ENCODE data around the gene ONECUT3. TPM values are rescaled to one million over a fixed set of nuclear protein-coding genes. Genes with fewer than 3 reads are reported as not detected.
"Not testable (repeated sequence)": the region's sequence is repeated elsewhere in the genome, so short reads cannot be mapped to it uniquely, and the experiment has no call there.

Gene ONECUT3
- polyA plus RNA-seq = not detected

DNA sequence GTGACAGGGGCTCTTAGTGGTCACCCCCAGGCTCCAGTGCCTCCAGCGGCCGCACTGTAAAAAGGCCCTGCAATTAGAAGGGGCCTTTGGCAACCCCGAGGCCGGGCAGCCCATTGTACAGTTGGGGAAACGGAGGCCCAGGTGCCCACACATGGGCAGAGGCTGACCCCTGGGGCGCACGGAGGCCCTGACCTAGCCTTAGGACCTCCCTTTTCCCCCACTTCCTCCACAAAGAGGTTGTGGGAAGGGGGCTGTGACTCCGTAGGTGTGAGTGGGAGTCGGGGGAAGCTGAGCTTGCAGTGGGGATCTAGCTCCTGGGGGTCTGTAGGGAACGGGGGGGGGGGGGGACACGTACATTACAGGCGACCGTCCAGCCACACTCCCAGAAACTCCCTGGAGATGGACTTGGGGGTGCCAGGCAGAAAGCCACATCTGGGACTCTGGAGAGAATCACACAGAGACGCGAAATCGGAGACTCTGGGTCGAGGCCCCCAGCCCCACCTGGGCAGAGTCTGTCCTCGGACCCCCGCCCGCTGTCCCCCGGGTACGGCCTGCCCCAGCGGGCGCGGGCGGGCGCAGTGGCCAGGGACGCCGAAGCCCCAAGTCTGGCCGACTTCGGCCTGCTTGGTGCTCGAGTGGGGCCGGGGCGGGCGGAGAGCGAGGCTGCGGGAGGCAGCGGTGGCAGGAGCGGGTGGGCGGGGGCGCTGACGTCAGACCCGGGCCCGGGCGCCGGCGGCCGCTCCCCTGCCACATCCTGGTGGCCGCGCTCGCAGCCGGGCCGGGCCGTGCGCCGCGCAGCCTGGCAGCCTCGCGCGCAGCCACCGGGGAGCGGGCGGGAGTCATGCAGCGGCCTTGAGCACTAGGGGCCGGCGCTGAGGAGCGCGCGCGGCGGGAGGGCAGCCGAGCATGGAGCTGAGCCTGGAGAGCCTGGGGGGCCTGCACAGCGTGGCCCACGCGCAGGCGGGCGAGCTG is at the start of gene ONECUT3:
Gene ONECUT3 (plus strand): TSS at position 750 of the 972 bp plus-strand sequence. CDS start 157 bp downstream, at position 907.
- H3K27ac ChIP-seq (ENCODE audit: low read depth, low read length) = no peak within 1 kb of the TSS
- WGBS, 3 donors = 3 to 4% (median 4%) methylated on average over 36 to 77 of the region's 77 CpGs

DNA sequence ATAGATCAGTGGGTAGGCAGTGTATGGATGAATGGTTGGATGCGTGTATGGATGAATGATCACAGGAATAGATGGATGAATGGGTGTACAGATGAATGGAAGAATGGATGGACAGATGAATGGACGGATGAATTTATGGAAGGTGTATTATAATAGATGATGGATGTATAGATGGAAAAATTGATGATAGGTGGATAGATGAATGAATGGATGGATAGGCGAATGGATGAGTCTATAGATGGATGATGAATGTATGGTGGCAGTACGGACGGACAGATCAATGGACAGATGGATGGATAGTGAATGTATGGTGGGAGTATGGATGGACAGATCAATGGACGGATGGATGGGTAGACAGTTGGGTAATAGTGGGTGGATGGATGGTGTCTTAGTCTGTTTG is 49.0 kb upstream of the ONECUT3 start:
- no peak overlapping the region for H3K27ac ChIP-seq (ENCODE audit: low read depth, low read length)
- 90 to 93% (median 91%) methylated on average over 6 of the region's 6 CpGs for WGBS, 3 donors

DNA sequence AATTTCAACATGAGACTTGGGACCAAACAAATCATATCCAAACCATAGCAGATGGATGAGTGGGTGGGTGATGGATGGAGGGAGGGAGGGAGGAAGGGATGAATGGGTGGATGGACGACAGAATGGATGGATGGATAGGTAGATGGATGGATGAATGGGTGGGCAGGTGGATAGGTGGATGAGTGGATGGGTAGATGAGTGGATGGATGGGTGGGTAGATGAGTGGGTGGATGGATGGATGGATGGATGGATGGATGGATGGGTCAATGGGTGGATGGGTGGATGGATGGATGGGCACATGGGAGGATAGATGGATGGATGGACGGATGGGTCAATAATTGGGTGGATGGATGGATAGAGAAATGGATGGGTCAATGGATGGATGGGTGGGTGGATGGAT is 47.9 kb upstream of the ONECUT3 start:
- WGBS, 3 donors = 78 to 90% (median 79%) methylated on average over 2 of the region's 2 CpGs
- H3K27ac ChIP-seq (ENCODE audit: low read depth, low read length) = no peak overlapping the region

DNA sequence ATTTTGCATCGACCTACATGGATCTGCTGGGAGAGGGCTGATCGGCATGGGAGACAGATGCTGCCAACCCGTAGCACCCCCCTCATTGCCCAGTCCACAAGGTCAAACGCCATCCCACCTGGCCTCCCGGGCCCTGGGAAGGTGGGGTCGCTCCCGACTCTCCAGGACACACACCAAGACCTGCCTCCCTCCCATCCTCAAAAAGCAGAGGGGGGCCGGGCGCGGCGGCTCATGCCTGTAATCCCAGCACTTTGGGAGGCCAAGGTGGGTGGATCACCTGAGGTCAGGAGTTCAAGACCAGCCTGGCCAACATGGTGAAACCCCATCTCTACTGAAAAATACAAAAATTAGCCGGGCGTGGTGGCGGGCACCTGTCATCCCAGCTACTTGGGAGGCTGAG is 46.7 kb upstream of the ONECUT3 start:
- 71 to 87% (median 85%) methylated on average over 14 of the region's 14 CpGs for WGBS, 3 donors
- H3K27ac ChIP-seq (ENCODE audit: low read depth, low read length) = not testable (repeated sequence)

DNA sequence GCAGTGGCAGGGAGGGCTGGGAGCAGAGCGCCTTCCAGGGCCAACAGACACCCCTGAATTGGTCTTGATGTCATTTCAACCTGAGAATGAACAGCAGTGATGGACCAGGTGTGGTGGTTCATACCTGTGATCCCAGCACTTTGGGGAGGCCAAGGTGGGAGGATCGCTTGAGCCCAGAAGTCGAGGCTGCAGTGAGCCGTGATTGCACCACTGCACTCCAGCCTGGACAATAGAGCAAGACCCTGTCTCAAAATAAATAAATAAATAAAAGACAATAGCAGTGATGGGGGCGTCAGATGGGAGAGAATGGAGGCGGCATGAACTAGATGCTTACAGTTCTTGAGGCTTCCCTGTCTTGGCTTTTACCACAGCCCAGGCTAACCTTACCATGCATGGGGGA is 46.1 kb upstream of the ONECUT3 start:
- 87 to 91% (median 87%) methylated on average over 6 of the region's 6 CpGs for WGBS, 3 donors
- no peak overlapping the region for H3K27ac ChIP-seq (ENCODE audit: low read depth, low read length)

DNA sequence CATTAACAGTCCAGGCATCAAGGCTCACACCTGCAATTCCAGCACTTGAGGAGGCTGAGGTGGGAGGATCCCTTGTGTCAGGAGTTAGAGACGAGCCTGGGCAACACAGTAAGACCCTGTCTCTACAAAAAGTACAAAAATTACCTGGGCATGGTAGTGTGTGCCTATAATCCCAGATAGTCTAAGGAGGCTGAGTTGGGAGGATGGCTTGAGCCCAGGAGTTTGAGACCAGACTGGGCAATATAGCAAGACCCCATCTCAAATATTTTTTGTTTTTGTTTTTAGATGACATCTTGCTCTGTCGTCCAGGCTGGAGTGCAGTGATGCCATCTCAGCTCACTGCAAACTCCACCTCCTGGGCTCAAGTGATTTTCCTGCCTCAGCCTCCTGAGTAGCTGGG is 40.1 kb upstream of the ONECUT3 start:
- WGBS, 3 donors = 76 to 94% (median 80%) methylated on average over 2 of the region's 2 CpGs
- H3K27ac ChIP-seq (ENCODE audit: low read depth, low read length) = no peak overlapping the region

DNA sequence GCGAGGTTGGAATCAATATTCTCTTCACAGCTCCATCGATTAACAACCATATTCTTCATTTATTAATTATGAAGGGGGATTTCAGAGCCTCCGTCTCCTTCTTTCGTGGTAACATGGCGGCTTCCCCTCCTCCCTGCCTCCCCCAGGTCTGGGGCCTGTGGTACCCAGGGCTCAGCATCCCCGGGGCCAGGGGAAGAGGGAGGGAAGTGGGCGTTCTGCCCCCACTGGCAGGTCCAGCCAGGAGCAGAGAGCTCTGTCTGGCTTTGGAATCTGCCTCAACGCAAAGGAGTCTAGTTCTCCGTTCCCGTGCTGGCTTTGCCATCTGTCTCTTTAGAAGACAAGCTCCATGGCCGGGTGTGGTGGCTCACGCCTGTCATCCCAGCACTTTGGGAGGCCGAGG is 37.8 kb upstream of the ONECUT3 start:
- WGBS, 3 donors = 27 to 55% (median 51%) methylated on average over 13 of the region's 13 CpGs

DNA sequence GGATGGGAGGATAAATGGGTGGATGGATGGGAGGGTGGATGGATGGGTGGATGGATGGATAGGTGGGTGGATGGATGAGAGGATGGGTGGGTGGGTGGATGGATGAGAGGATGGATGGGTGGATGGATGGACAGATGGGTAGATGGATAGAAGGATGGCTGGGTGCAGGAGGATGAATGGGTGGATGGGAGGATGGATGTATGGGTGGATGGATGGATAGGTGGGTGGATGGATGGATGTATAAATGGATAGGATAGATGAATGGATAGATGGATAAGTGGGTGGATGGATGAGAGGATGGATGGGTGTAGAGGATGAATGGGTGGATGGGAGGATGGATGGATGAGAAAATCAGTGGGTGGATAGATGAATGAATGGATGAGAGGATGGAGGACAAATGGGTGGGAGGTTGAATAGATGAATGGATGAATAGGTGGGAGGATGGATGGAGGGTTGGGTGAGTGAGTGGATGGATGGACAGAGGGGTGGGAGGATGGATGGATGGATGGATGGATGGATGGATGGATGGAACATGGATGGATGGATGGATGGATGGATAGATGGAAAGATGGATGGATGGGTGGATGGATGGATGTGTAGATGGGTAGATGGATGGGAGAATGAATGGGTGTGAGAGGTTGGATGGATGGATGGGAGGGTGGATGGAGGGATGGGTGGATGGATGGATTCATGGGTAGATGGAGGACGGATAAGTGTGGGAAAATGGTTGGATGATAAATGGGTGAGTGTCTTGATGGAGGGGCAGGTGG is 35.9 kb upstream of the ONECUT3 start:
- 61 to 81% (median 79%) methylated on average over 1 of the region's 1 CpG for WGBS, 3 donors

More for the DNA sequence above, 37.8 kb upstream of the ONECUT3 start:
- no peak overlapping the region for H3K27ac ChIP-seq (ENCODE audit: low read depth, low read length)

DNA sequence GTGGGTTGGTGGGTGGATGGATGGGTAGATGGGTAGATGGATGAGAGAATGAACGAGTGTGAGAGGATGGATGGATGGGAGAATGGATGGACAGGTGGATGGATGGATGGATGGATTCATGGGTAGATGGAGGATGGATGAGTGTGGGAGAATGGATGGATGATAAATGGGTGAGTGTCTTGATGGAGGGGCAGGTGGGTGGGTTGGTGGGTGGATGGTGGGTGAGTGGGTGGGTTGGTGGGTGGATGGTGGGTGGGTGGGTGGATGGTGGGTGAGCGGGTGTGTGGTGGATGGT is 35.4 kb upstream of the ONECUT3 start:
- WGBS, 3 donors = 75 to 92% (median 88%) methylated on average over 1 to 2 of the region's 2 CpGs
- H3K27ac ChIP-seq (ENCODE audit: low read depth, low read length) = no peak overlapping the region

More for the DNA sequence above, 35.9 kb upstream of the ONECUT3 start:
- no peak overlapping the region for H3K27ac ChIP-seq (ENCODE audit: low read depth, low read length)

DNA sequence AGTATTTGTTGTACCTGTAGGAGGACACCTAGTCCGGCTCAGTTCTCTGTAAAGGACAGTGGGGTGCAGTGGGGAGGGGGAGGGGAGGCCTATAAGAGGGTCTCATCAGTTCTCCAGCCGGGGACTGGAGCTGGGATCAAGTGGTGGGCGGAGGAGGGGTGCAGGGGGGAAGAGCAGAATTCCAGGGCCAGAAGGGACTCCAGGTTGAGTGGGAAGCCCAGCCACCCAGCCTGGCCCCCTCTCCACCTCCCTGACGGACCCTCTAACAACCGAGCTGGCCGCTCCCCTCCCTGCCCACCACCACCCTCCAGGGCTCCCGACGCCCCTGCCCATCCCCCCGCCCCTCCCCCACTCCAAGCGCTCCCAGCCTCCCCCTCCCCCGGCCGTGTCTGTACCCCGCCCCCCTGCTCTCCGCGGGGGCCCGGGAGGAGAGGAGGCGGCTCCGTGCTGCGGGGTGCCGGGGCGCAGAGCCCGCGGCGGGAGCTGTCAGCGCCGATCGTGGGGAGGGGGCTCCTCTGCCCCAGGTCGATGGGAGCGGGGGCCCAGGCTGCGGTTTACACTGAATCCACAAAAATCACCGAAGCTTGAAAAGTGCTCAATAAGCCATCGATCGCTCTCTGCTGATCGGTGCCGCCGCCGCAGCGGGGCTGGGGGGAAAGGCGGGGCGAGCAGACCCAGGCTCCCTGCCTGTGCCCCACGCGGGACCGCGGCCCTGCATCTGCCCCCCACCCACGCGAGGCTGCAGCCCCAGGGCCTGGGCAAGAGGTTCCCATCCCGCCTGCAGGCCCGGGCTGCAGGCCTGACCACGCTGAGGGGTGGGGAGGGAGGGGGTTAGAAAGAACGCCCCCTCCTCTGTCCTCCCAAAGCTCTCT is 34.6 kb upstream of the ONECUT3 start:
- WGBS, 3 donors = 5 to 9% (median 5%) methylated on average over 32 to 48 of the region's 50 CpGs
- H3K27ac ChIP-seq (ENCODE audit: low read depth, low read length) = no peak overlapping the region

DNA sequence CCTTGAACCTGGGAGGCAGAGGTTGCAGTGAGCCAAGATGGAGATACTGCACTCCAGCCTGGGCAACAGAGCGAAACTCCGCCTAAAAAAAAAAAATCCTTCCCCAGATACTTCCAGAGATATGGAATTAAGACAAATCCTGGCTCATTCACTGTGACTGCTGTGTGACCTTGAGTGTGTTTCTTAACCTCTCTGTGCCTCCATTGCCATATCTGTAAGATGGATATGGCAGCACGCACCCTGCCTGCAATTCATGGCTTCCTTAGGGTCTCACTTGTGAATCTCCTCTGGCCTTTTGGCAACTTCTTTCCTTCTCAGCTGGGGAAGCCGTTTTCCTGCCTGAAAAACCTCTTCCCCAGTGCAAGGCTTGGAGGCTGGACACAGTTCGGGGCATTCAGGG is 33.8 kb upstream of the ONECUT3 start:
- no peak overlapping the region for H3K27ac ChIP-seq (ENCODE audit: low read depth, low read length)
- WGBS, 3 donors = 79 to 81% (median 80%) methylated on average over 5 of the region's 5 CpGs

DNA sequence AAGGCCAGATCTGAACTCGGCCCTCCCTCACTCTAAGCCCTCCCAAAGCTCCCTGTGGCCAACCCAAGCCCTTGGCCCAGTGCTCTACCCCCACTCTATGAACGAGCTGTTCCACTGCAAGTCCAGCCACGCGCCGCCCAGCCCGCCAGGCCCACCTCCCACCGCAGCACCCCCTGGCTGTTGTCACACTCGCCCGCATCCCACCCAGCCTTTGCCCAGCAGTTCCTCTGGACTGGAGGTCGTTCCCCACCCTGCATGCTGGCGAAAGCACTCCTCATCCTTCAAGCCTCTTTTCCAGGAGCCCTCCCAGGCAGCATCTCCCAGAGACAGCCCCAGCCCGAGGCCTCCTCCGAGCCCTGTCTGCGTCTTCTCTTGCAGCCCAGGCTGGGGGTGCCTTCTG is 33.1 kb upstream of the ONECUT3 start:
- no peak overlapping the region for H3K27ac ChIP-seq (ENCODE audit: low read depth, low read length)
- 33 to 51% (median 34%) methylated on average over 14 of the region's 14 CpGs for WGBS, 3 donors

DNA sequence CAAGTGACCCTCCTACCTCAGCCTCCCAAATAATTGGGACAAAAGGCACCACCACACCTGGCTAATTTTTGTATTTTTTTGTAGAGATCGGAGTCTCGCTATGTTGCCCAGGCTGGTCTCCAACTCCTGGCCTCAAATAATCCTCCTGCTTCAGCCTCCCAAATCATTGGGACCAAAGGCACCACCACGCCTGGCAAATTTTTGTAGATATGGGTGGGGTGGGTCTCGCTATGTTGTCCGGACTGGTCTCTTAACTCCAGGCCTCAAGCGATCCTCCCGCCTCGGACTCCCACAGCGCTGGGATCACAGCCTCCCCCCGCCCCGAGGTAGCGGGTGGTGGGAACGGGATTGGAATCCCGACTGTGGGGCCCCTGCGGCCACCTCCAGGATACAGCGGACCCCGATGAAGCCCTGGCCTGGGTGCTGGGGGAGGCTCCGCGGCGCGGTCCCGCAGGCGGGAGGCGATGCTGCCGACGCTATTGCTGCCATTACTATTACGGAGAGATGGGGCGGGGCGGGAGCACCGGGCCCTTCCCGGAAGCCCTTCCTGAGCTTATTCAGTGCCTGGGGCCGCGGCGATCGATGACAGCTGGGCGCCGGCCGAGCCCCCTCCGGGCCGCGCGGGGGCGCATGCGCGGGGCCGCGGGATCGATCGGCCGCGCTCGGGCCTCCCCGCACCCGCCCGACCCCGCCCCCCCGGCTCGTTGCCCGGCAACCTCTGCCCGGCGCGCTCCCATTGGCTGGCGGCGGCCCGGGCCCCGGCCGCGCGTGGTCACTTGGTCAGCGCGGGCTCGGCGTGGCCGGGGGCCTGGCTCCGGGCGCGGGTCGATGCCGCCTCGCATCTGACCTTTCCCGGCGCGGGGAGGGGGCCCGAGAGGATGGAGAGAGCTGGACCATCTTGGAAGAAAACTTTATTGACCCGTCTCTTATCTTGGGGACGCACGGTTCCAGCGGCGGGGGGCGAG is 27.9 kb upstream of the ONECUT3 start:
- no peak overlapping the region for H3K27ac ChIP-seq (ENCODE audit: low read depth, low read length)
- 9 to 13% (median 11%) methylated on average over 53 to 89 of the region's 90 CpGs for WGBS, 3 donors

DNA sequence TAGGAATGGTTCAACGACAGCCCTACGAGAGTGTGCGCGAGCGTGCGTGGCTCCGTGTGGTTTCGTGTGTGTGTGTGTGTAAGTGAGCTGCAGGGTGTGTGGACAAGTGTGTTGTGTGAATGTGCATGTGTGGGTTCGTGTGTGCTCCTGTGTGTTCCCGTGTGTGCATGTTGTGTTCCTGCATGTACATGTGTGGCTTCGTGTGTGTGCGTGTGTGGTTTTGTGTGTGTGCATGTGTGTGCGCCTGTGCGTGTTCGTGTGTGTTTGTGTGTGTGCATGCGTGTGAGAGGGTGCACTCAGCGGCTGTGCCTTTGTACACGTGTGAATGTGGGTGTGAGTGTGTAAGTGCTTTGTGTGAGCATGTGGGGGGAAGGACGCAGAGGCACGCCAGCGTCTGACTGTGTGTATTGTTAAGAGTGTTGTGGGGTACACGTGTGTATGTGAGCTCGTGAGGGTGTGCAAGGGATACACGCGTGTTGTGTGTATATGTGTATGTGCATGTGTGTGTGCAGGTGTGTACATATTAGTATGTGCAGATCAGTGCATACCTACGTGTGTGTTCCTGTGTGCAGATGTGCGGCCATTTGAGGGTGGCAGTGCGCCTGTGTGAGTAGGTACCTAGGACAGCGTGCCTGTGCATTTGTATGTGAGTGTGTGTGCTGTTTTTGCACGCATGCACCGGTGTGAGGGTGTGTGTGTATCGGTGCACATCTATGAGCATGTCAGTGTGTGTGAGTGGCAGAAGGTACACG is 24.3 kb upstream of the ONECUT3 start:
- WGBS, 3 donors = 83 to 91% (median 90%) methylated on average over 33 of the region's 33 CpGs
- H3K27ac ChIP-seq (ENCODE audit: low read depth, low read length) = no peak overlapping the region

DNA sequence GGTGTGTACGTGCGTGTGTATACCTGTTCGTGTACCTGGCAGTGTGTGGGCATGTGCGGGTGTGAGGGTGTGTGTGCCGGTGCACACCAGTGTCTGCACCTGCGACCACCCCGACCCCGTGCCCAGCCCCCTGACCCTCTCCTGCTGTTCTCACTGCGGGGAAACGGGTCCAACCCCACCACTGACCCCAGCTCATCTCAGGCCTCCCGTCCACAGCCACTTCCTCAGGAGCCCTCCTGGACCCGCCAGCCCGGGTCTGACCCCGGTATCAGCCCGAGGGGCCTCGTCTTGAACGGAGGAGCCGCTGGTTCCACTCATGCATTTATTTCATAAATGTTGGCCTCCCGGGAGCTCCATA is 23.8 kb upstream of the ONECUT3 start:
- H3K27ac ChIP-seq (ENCODE audit: low read depth, low read length) = no peak overlapping the region
- 74 to 82% (median 81%) methylated on average over 19 of the region's 19 CpGs for WGBS, 3 donors

DNA sequence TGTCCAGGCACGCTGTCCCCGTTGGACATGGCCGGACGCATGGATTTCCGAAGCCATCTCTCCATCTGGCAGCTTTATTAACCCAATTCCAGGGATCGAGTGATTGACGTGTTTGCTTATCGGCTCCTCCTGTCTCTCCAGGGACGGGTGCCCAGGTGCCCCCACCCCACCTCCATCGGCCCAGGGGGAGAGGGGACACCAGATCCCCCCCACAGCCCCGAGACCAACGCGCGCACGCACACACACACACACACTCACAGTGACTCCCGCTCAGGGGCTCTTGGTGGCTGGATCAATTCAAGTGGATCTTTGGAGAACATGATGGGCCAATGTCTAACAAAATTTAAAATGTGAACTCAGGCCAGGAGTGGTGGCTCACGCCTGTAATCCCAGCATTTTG is 23.1 kb upstream of the ONECUT3 start:
- WGBS, 3 donors = 66 to 86% (median 82%) methylated on average over 17 of the region's 17 CpGs
- no peak overlapping the region for H3K27ac ChIP-seq (ENCODE audit: low read depth, low read length)
